Urinary bladder (tissue), 4 donors: ENCODE measurements around the gene SCFD1. TPM values are rescaled to one million over a fixed set of nuclear protein-coding genes. Genes with fewer than 3 reads are reported as not detected.
"Not testable (repeated sequence)": the region's sequence is repeated elsewhere in the genome, so short reads cannot be mapped to it uniquely, and the experiment has no call there.

Experiments
- DNase-seq: peaks from one replicate; pipeline ENCODE4 v3.0.0-alpha.2; 2015; ENCODE audit errors: extremely low spot score
- H3K27ac ChIP-seq: one replicate; pipeline ENCODE4 v1.5.1; 2013; ENCODE audit warnings: low read depth, mild to moderate bottlenecking, moderate library complexity
- H3K36me3 ChIP-seq: one replicate; pipeline ENCODE4 v1.6.1; 2013; ENCODE audit warnings: mild to moderate bottlenecking, moderate library complexity; ENCODE audit not compliant: insufficient read depth
- H3K4me1 ChIP-seq: one replicate; pipeline ENCODE4 v1.6.1; 2013; ENCODE audit warnings: mild to moderate bottlenecking, moderate library complexity; ENCODE audit not compliant: insufficient read depth
- H3K4me3 ChIP-seq: one replicate; pipeline ENCODE4 v1.5.1; 2013; ENCODE audit warnings: low read depth, low read length
- WGBS: extraction: QIAGEN DNeasy Blood & Tissue Kit; methylation state at CpG from one replicate; pipeline ENCODE4 v1.1.7; 2013; 5-methylcytosine and 5-hydroxymethylcytosine counted together
- polyA plus RNA-seq: library from polyadenylated mRNA; stranded (reverse); fragments of 200-250 nt; gene quantifications from one replicate; pipeline ENCODE4 v1.2.3, GENCODE V29; 2013
- total RNA-seq: library from RNA; depleted of rRNA; stranded (reverse); fragments of >200 nt; gene quantifications from one replicate; pipeline ENCODE4 v1.2.3, GENCODE V29; 2014
- donor health status: healthy with polysubstance abuse.
- donor health status: healthy.

The SCFD1 gene
- total and polyA plus RNA-seq, 2 donors: 29.0 to 337 TPM

- WGBS: 84% methylated on average over 3 of the region's 3 CpGs
- peaks cover 2% of the 10 kb centered on the region for H3K36me3 ChIP-seq
- no peak overlapping the region for H3K4me3 ChIP-seq
- H3K27ac ChIP-seq: no peak overlapping the region
- no peak for DNase-seq
- H3K4me1 ChIP-seq: no peaks in the 10 kb centered on the region
These were observed 3.4 kb downstream of the SCFD1 start for GRCh38 chr14:30625533-30625932.

DNA sequence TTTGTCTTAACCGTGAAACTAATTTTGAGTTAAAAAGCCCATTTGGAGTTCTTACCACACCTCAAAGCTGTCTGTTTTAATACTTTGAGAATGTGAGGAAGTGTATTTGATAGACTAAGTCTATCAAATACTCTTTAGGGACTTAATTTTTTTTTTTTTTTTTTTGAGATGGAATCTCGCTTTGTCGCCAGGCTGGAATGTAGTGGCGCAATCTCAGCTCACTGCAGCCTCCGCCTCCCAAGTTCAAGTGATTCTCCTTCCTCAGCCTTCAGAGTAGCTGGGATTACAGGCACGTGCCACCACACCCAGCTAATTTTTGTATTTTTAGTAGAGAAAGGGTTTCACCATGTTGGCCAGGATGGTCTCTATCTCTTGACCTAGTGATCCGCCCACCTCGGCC, 7.3 kb downstream of the SCFD1 start:
- not testable (repeated sequence) for DNase-seq, H3K27ac ChIP-seq, H3K36me3 ChIP-seq, H3K4me1 ChIP-seq, H3K4me3 ChIP-seq
- WGBS: 92% methylated on average over 8 of the region's 8 CpGs

GRCh38 chr14:30630248-30630647, 8.1 kb downstream of the SCFD1 start:
- Histone ChIP-seq H3K27ac (no peak overlapping the region), H3K36me3 (peaks cover 3% of the 10 kb centered on the region), H3K4me1 (no peaks in the 10 kb centered on the region), H3K4me3 (no peak overlapping the region)
- no peak for DNase-seq

- Histone ChIP-seq H3K4me1 (no peaks in the 10 kb centered on the region), H3K36me3 (peaks cover 3% of the 10 kb centered on the region), H3K4me3 (no peak overlapping the region), H3K27ac (no peak overlapping the region)
- WGBS: 97% methylated on average over 1 of the region's 1 CpG
- DNase-seq: no peak
These were observed 10.6 kb downstream of the SCFD1 start for GRCh38 chr14:30632730-30633129.

GRCh38 chr14:30638926-30639325, 16.8 kb downstream of the SCFD1 start:
- H3K27ac ChIP-seq: no peak overlapping the region
- H3K4me3 ChIP-seq: no peak overlapping the region
- WGBS: 87% methylated on average over 3 of the region's 3 CpGs
- peaks cover 3% of the 10 kb centered on the region for H3K36me3 ChIP-seq
- DNase-seq: no peak
- H3K4me1 ChIP-seq: no peaks in the 10 kb centered on the region

GRCh38 chr14:30641207-30641606, 19.1 kb downstream of the SCFD1 start:
- Histone ChIP-seq H3K36me3 (no peaks in the 10 kb centered on the region), H3K4me3 (no peak overlapping the region), H3K4me1 (no peaks in the 10 kb centered on the region), H3K27ac (no peak overlapping the region)
- 94% methylated on average over 1 of the region's 1 CpG for WGBS
- DNase-seq: no peak

DNA sequence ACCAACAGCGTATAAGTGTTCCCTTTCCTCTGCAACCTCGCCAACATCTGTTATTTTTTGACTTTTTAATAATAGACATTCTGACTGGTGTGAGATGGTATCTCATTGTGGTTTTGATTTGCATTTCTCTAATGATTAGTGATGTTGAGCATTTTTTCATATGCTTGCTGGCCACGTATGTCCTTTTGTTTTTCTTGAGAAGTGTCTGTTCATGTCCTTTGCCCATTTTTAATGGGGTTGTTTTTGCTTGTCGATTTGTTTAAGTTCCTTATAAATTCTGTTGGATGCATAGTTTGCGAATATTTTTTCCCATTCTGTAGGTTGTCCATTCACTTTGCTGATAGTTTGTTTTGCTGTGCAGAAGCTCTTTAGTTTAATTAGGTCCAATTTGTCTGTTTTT, 22.3 kb downstream of the SCFD1 start:
- H3K4me1 ChIP-seq, H3K36me3 ChIP-seq, H3K4me3 ChIP-seq, DNase-seq, H3K27ac ChIP-seq: not testable (repeated sequence)
- WGBS: 99% methylated on average over 5 of the region's 5 CpGs

- H3K36me3 ChIP-seq: peaks cover 5% of the 10 kb centered on the region
- no peak overlapping the region for H3K4me3 ChIP-seq
These were observed 23.5 kb downstream of the SCFD1 start for GRCh38 chr14:30645600-30645999.

GRCh38 chr14:30648471-30648870, 26.4 kb downstream of the SCFD1 start:
- WGBS: 97% methylated on average over 2 of the region's 2 CpGs
- DNase-seq: no peak
- peaks cover 9% of the 10 kb centered on the region for H3K36me3 ChIP-seq
- no peaks in the 10 kb centered on the region for H3K4me1 ChIP-seq
- no peak overlapping the region for H3K4me3 ChIP-seq
- no peak overlapping the region for H3K27ac ChIP-seq

More at GRCh38 chr14:30645600-30645999, 23.5 kb downstream of the SCFD1 start:
- 95% methylated on average over 2 of the region's 2 CpGs for WGBS
- no peak overlapping the region for H3K27ac ChIP-seq
- DNase-seq: no peak
- H3K4me1 ChIP-seq: no peaks in the 10 kb centered on the region

GRCh38 chr14:30651937-30652336, 29.8 kb downstream of the SCFD1 start:
- DNase-seq: no peak
- H3K4me3 ChIP-seq: no peak overlapping the region
- H3K4me1 ChIP-seq: no peaks in the 10 kb centered on the region
- H3K27ac ChIP-seq: no peak overlapping the region
- peaks cover 9% of the 10 kb centered on the region for H3K36me3 ChIP-seq
- 65% methylated on average over 6 of the region's 6 CpGs for WGBS

DNA sequence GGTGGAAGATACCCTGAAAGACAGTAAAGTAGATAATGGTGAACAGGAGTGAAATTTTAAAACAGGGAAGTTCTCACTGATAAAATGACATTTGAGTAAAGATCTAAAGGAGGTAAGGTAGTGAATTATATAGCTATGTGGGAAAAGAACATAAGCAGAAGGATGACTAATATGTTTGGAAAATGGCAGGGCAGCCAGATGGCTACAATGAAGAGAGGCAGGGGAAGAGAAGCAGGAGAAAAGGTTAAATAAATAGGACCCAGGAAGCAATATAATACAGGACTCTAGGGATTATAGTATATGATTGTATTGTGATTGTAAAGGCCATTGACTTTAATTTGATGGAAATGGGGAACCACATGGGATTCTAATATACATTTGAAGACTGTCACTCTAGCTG, 33.0 kb downstream of the SCFD1 start:
- no peak for DNase-seq
- Histone ChIP-seq H3K36me3 (peaks cover 6% of the 10 kb centered on the region), H3K4me1 (no peaks in the 10 kb centered on the region), H3K4me3 (no peak overlapping the region), H3K27ac (no peak overlapping the region)

DNA sequence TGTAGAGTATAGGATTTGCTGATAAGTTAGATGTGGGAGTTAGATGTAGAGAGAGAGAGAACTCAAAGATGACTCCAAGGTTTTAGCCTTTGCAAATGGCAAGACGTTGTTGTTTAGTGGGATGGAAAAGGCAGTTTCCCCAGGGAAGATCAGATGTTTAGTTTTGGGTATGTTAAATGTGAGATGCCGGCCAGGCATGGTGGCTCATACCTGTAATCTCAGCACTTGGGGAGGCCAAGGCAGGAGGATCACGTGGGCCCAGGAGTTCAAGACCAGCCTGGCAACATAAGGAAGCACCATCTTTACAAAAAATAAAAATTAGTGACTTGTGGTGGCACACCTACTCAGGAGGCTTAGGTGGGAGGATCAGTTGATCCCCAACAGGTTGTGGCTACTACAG, 33.5 kb downstream of the SCFD1 start:
- DNase-seq: no peak
- Histone ChIP-seq H3K4me3 (no peak overlapping the region), H3K36me3 (peaks cover 6% of the 10 kb centered on the region), H3K27ac (no peak overlapping the region), H3K4me1 (no peaks in the 10 kb centered on the region)
- WGBS: 93% methylated on average over 3 of the region's 3 CpGs

GRCh38 chr14:30656190-30656632, 34.1 kb downstream of the SCFD1 start:
- H3K36me3 ChIP-seq: peaks cover 8% of the 10 kb centered on the region
- H3K4me1 ChIP-seq: no peaks in the 10 kb centered on the region
- no peak for DNase-seq
- 54% methylated on average over 8 of the region's 8 CpGs for WGBS
- no peak overlapping the region for H3K27ac ChIP-seq
- no peak overlapping the region for H3K4me3 ChIP-seq

GRCh38 chr14:30657050-30657449, 34.9 kb downstream of the SCFD1 start:
- H3K4me3 ChIP-seq: no peak overlapping the region
- 82% methylated on average over 2 of the region's 2 CpGs for WGBS
- H3K4me1 ChIP-seq: no peaks in the 10 kb centered on the region
- DNase-seq: no peak
- H3K36me3 ChIP-seq: peaks cover 5% of the 10 kb centered on the region
- no peak overlapping the region for H3K27ac ChIP-seq

GRCh38 chr14:30657606-30658163, 35.6 kb downstream of the SCFD1 start:
- Histone ChIP-seq H3K4me1 (no peaks in the 10 kb centered on the region), H3K36me3 (peaks cover 5% of the 10 kb centered on the region), H3K4me3 (no peak overlapping the region), H3K27ac (no peak overlapping the region)
- WGBS: 56% methylated on average over 2 of the region's 2 CpGs
- no peak for DNase-seq
